Body of pancreas (tissue), 4 donors: ENCODE measurements around the gene BCL11B. TPM values are rescaled to one million over a fixed set of nuclear protein-coding genes. Genes with fewer than 3 reads are reported as not detected.

ENCODE experiments used
- ATAC-seq: fragments of 150-250 bp; one replicate; pipeline ENCODE4 v1.9.1; 2016
- DNase-seq, 4 donors: peaks; one replicate each; pipeline ENCODE4 v3.0.0-alpha.2; 2019
- H3K27ac ChIP-seq, 4 donors: fragments of 200-600 bp; sonication (generic); 1 replicate in 3 of 4; 2 replicates in 1 of 4; pipeline versions ENCODE4 v1.5.1 to v1.6.1; 2016 to 2019; ENCODE audit warnings: mild to moderate bottlenecking in 1 of 4, mixed read lengths in 1 of 4, moderate library complexity in 1 of 4
- H3K27me3 ChIP-seq, 2 donors: fragments of 200-600 bp; sonication (generic); one replicate each; pipeline ENCODE4 v1.6.0; 2016; ENCODE audit warnings: mild to moderate bottlenecking in 1 of 2
- H3K36me3 ChIP-seq, 2 donors: fragments of 200-600 bp; sonication (generic); replicated peaks in 1 of 2; 2 replicates each; pipeline ENCODE4 v1.5.1; 2016; ENCODE audit warnings: low read depth in 2 of 2; ENCODE audit not compliant: insufficient read depth in 1 of 2
- H3K4me1 ChIP-seq: fragments of 200-600 bp; sonication (generic); one replicate; pipeline ENCODE4 v1.6.0; 2016
- H3K4me3 ChIP-seq, 2 donors: fragments of 200-600 bp; sonication (generic); 1 replicate in 1 of 2; 2 replicates in 1 of 2; pipeline ENCODE4 v1.5.1; 2016 to 2019
- H3K9me3 ChIP-seq, 3 donors: fragments of 200-600 bp; sonication (generic); 1 replicate in 2 of 3; 2 replicates in 1 of 3; pipeline ENCODE4 v1.5.1; 2016
- CTCF ChIP-seq, 7 experiments: fragments of 450-650 bp in 4 of 7; fragments of 200-600 bp in 3 of 7; sonication (generic) in 3 of 7; IDR thresholded peaks; one replicate each; pipeline ENCODE4 v1.5.1; 2016 to 2019; ENCODE audit warnings: antibody characterized with exemption in 7 of 7
- POLR2A ChIP-seq, 3 donors: fragments of 450-650 bp; IDR thresholded peaks; one replicate each; pipeline ENCODE4 v1.6.1; 2016; ENCODE audit warnings: antibody characterized with exemption in 3 of 3, mild to moderate bottlenecking in 2 of 3
- WGBS, 2 donors: methylation state at CpG; one replicate each; pipeline ENCODE4 v1.1.5; 2017; 5-methylcytosine and 5-hydroxymethylcytosine counted together
- intact Hi-C: fragments of 100-400 bp; cut with DNase I; formaldehyde crosslinking; loops from one replicate; pipeline ENCODE4 v1.15.1; 2023
- total RNA-seq, 2 donors: library from RNA; depleted of rRNA; stranded (reverse); fragments of >200 nt; gene quantifications; one replicate each; pipeline ENCODE4 v1.1.0, GENCODE V29; 2016

BCL11B gene
- total RNA-seq, 2 donors from 2014 or later = 0.78 TPM; not detected in 1

GRCh38 chr14:99262977-99263448 is 9.0 kb downstream of the BCL11B start:
- no peak overlapping the region for H3K27ac ChIP-seq
- intact Hi-C loops = no loop called here
- no peaks in the 10 kb centered on the region for H3K27me3 ChIP-seq
- TF ChIP-seq CTCF (IDR thresholded peaks at IDR 0.05) (no peak), POLR2A (IDR thresholded peaks at IDR 0.05) (no peak)
- WGBS, 2 donors = 41 to 47% methylated on average over 6 to 11 of the region's 11 CpGs
- H3K36me3 ChIP-seq = no peaks in the 10 kb centered on the region
- no peaks in the 10 kb centered on the region for H3K9me3 ChIP-seq
- ATAC-seq (no peak), DNase-seq (no peak)
- H3K4me1 ChIP-seq = no peaks in the 10 kb centered on the region
- H3K4me3 ChIP-seq = no peak overlapping the region

- H3K4me1 ChIP-seq = no peaks in the 10 kb centered on the region
- H3K9me3 ChIP-seq = no peaks in the 10 kb centered on the region
- no peaks in the 10 kb centered on the region for H3K36me3 ChIP-seq
- ATAC-seq = no peak
- 39% methylated on average over 25 of the region's 25 CpGs for WGBS, 2 donors
- H3K27me3 ChIP-seq = no peaks in the 10 kb centered on the region
- TF ChIP-seq POLR2A (IDR thresholded peaks at IDR 0.05) (no peak), CTCF (IDR thresholded peaks at IDR 0.05) (no peak)
- H3K4me3 ChIP-seq = no peak overlapping the region
- intact Hi-C loops = no loop called here
- no peak overlapping the region for H3K27ac ChIP-seq
- DNase-seq = peak in 1 of 4 donors; percentile 41
Observed at GRCh38 chr14:99261912-99262787, 9.8 kb downstream of the BCL11B start.

- H3K4me1 ChIP-seq = no peaks in the 10 kb centered on the region
- no peaks in the 10 kb centered on the region for H3K36me3 ChIP-seq
- intact Hi-C loops = no loop called here
- no peak overlapping the region for H3K4me3 ChIP-seq
- H3K27ac ChIP-seq = no peak overlapping the region
- TF ChIP-seq CTCF (IDR thresholded peaks at IDR 0.05) (no peak), POLR2A (IDR thresholded peaks at IDR 0.05) (no peak)
- no peaks in the 10 kb centered on the region for H3K27me3 ChIP-seq
- no peak for DNase-seq
- ATAC-seq = no peak
- 55 to 57% methylated on average over 17 to 20 of the region's 20 CpGs for WGBS, 2 donors
- no peaks in the 10 kb centered on the region for H3K9me3 ChIP-seq
Observed at GRCh38 chr14:99260587-99261551, 11.1 kb downstream of the BCL11B start.

GRCh38 chr14:99260116-99260515 is 11.9 kb downstream of the BCL11B start:
- Histone ChIP-seq H3K27ac (no peak overlapping the region), H3K36me3 (no peaks in the 10 kb centered on the region), H3K27me3 (no peaks in the 10 kb centered on the region), H3K9me3 (no peaks in the 10 kb centered on the region), H3K4me1 (no peaks in the 10 kb centered on the region), H3K4me3 (no peak overlapping the region)
- 76 to 80% methylated on average over 9 of the region's 9 CpGs for WGBS, 2 donors
- TF ChIP-seq CTCF (IDR thresholded peaks at IDR 0.05) = no peak
- TF ChIP-seq POLR2A (IDR thresholded peaks at IDR 0.05) = no peak
- no peak for DNase-seq
- no peak for ATAC-seq
- intact Hi-C loops = no loop called here
